ENCODE data around the gene SEMA3B. TPM values are rescaled to one million over a fixed set of nuclear protein-coding genes. Genes with fewer than 3 reads are reported as not detected.

Gene SEMA3B
- total RNA-seq, 4 donors from 2014 or later = 2.9 to 5.2 (median 4.1) TPM

GRCh38 chr3:50297896-50298725, 29.2 kb downstream of the SEMA3B start:
- Histone ChIP-seq H3K4me1 (peaks cover 42% of the 10 kb centered on the region), H3K9me3 (no peaks in the 10 kb centered on the region), H3K27me3 (no peaks in the 10 kb centered on the region), H3K36me3 (peaks cover 9% of the 10 kb centered on the region), H3K4me3 (peak overlapping the region; percentile 71), H3K27ac (peak overlapping the region; percentile 89)
- TF ChIP-seq EP300 (IDR thresholded peaks at IDR 0.05) (no peak), POLR2AphosphoS5 (IDR thresholded peaks at IDR 0.05) (no peak)
- 45% methylated on average over 9 of the region's 9 CpGs for WGBS
- peak in 1 of 2 donors; percentile 75 for DNase-seq (ENCODE audit: low spot score in 2 of 2)

- Histone ChIP-seq H3K36me3 (peaks cover 9% of the 10 kb centered on the region), H3K4me3 (peak within 1 kb of the TSS; percentile 71), H3K9me3 (no peaks in the 10 kb centered on the region), H3K27me3 (no peaks in the 10 kb centered on the region), H3K4me1 (peaks cover 47% of the 10 kb centered on the region), H3K27ac (peak within 1 kb of the TSS; percentile 89)
- 0% methylated on average over 40 of the region's 61 CpGs for WGBS
- TF ChIP-seq EP300 (IDR thresholded peaks at IDR 0.05) = no peak
- TF ChIP-seq POLR2AphosphoS5 (IDR thresholded peaks at IDR 0.05) = peak in 2 of 3 donors; percentile 66 to 70
- TF ChIP-seq POLR2A (IDR thresholded peaks at IDR 0.05) = peak; percentile 42 to 54
- peak; percentile 43 to 54 for TF ChIP-seq CTCF (IDR thresholded peaks at IDR 0.05)
- DNase-seq (ENCODE audit: low spot score in 2 of 2) = peak; percentile 100
These were observed 30.1 kb downstream of the SEMA3B start, which contains the start of the genes HYAL3 and NAA80 for GRCh38 chr3:50298836-50299637. HYAL3 (minus strand) TSS chr3:50299405; CDS start chr3:50295602, 3,803 bp downstream. NAA80 (minus strand) TSS chr3:50299405; CDS start chr3:50297463, 1,942 bp downstream.

GRCh38 chr3:50299638-50299928, 30.6 kb downstream of the SEMA3B start:
- H3K4me1 ChIP-seq = peaks cover 47% of the 10 kb centered on the region
- peak overlapping the region; percentile 71 for H3K4me3 ChIP-seq
- no peaks in the 10 kb centered on the region for H3K9me3 ChIP-seq
- peaks cover 9% of the 10 kb centered on the region for H3K36me3 ChIP-seq
- TF ChIP-seq POLR2AphosphoS5 (IDR thresholded peaks at IDR 0.05) (peak in 2 of 3 donors; percentile 14 to 28), EP300 (IDR thresholded peaks at IDR 0.05) (no peak)
- 2% methylated on average over 6 of the region's 12 CpGs for WGBS
- H3K27ac ChIP-seq = peak overlapping the region; percentile 89
- DNase-seq (ENCODE audit: low spot score in 2 of 2) = no peak
- H3K27me3 ChIP-seq = no peaks in the 10 kb centered on the region

- Histone ChIP-seq H3K36me3 (peaks cover 9% of the 10 kb centered on the region), H3K27me3 (no peaks in the 10 kb centered on the region), H3K27ac (peak overlapping the region; percentile 89), H3K9me3 (no peaks in the 10 kb centered on the region), H3K4me1 (peaks cover 47% of the 10 kb centered on the region), H3K4me3 (peak overlapping the region; percentile 71)
- peak in 1 of 2 donors; percentile 77 for DNase-seq (ENCODE audit: low spot score in 2 of 2)
- TF ChIP-seq POLR2AphosphoS5 (IDR thresholded peaks at IDR 0.05) (no peak), CTCF (IDR thresholded peaks at IDR 0.05) (no peak), EP300 (IDR thresholded peaks at IDR 0.05) (no peak), POLR2A (IDR thresholded peaks at IDR 0.05) (no peak)
- WGBS = 42% methylated on average over 9 of the region's 12 CpGs
These were observed 31.2 kb downstream of the SEMA3B start for GRCh38 chr3:50299929-50300680.

- no peaks in the 10 kb centered on the region for H3K9me3 ChIP-seq
- no peak for DNase-seq (ENCODE audit: low spot score in 2 of 2)
- H3K27me3 ChIP-seq = no peaks in the 10 kb centered on the region
- peak overlapping the region; percentile 89 for H3K27ac ChIP-seq
- H3K4me3 ChIP-seq = no peak overlapping the region
- TF ChIP-seq POLR2AphosphoS5 (IDR thresholded peaks at IDR 0.05) (no peak), POLR2A (IDR thresholded peaks at IDR 0.05) (no peak), CTCF (IDR thresholded peaks at IDR 0.05) (no peak), EP300 (IDR thresholded peaks at IDR 0.05) (no peak)
- WGBS = 90% methylated on average over 3 of the region's 6 CpGs
- peaks cover 47% of the 10 kb centered on the region for H3K4me1 ChIP-seq
- peaks cover 9% of the 10 kb centered on the region for H3K36me3 ChIP-seq
These were observed 31.8 kb downstream of the SEMA3B start for GRCh38 chr3:50300681-50301254.
